H9 (cell line): ENCODE results near the gene MRPL36. TPM values are rescaled to one million over a fixed set of nuclear protein-coding genes. Genes with fewer than 3 reads are reported as not detected.

Experiments
- DNase-seq: peaks from one replicate; pipeline ENCODE4 v3.0.0-alpha.2; 2017
- H2AFZ ChIP-seq: one replicate; pipeline ENCODE4 v1.6.1; 2013; ENCODE audit warnings: mild to moderate bottlenecking, low read length, control low read depth, moderate library complexity
- H2AK5ac ChIP-seq: 2 replicates; pipeline ENCODE4 v1.6.1; 2013; ENCODE audit warnings: low read length, control low read depth, mixed read lengths; ENCODE audit not compliant: insufficient read length
- H2BK120ac ChIP-seq: one replicate; pipeline ENCODE4 v1.6.1; 2013; ENCODE audit warnings: low read depth, mild to moderate bottlenecking, low read length, control low read depth, inconsistent platforms; ENCODE audit not compliant: poor library complexity, severe bottlenecking
- H2BK12ac ChIP-seq: 2 replicates; pipeline ENCODE4 v1.6.1; 2013; ENCODE audit warnings: low read length, control low read depth, mixed read lengths, low read depth; ENCODE audit not compliant: insufficient read length
- H2BK15ac ChIP-seq: 2 replicates; pipeline ENCODE4 v1.6.1; 2013; ENCODE audit warnings: low read depth, low read length, control low read depth
- H2BK20ac ChIP-seq: one replicate; pipeline ENCODE4 v1.6.1; 2013; ENCODE audit warnings: low read depth, mild to moderate bottlenecking, low read length, control low read depth, inconsistent platforms; ENCODE audit not compliant: poor library complexity, severe bottlenecking
- H2BK5ac ChIP-seq: 2 replicates; pipeline ENCODE4 v1.6.1; 2013; ENCODE audit warnings: low read length, control low read depth, mixed read lengths; ENCODE audit not compliant: insufficient read length
- H3K14ac ChIP-seq: 2 replicates; pipeline ENCODE4 v1.6.1; 2013; ENCODE audit warnings: low read length, control low read depth; ENCODE audit not compliant: insufficient read depth
- H3K18ac ChIP-seq: 2 replicates; pipeline ENCODE4 v1.6.1; 2013; ENCODE audit warnings: low read depth, mild to moderate bottlenecking, mixed read lengths, low read length, control low read depth; ENCODE audit not compliant: insufficient read length
- H3K23ac ChIP-seq: 2 replicates; pipeline ENCODE4 v1.6.1; 2013; ENCODE audit warnings: low read length, control low read depth, mixed read lengths, low read depth; ENCODE audit not compliant: insufficient read length
- H3K23me2 ChIP-seq: 2 replicates; pipeline ENCODE4 v1.6.1; 2013; ENCODE audit warnings: low read depth, mild to moderate bottlenecking, mixed read lengths, low read length, control low read depth; ENCODE audit not compliant: insufficient read length, poor library complexity, severe bottlenecking
- H3K27ac ChIP-seq: 2 replicates; pipeline ENCODE4 v1.5.1; 2013; ENCODE audit warnings: low read length, control low read depth, mixed read lengths, low read depth; ENCODE audit not compliant: insufficient read length
- H3K27me3 ChIP-seq: 2 replicates; pipeline ENCODE4 v1.6.1; 2013; ENCODE audit warnings: low read length, control low read depth, inconsistent platforms; ENCODE audit not compliant: insufficient read depth
- H3K4ac ChIP-seq: 2 replicates; pipeline ENCODE4 v1.6.1; 2013; ENCODE audit warnings: low read depth, mild to moderate bottlenecking, control low read depth, inconsistent platforms, low read length, moderate library complexity
- H3K4me1 ChIP-seq: 2 replicates; pipeline ENCODE4 v1.6.1; 2013; ENCODE audit warnings: low read length, control low read depth, inconsistent platforms; ENCODE audit not compliant: insufficient read depth
- H3K4me2 ChIP-seq: 2 replicates; pipeline ENCODE4 v1.6.1; 2013; ENCODE audit warnings: low read length, control low read depth, mixed read lengths; ENCODE audit not compliant: insufficient read length, insufficient read depth
- H3K56ac ChIP-seq: 2 replicates; pipeline ENCODE4 v1.6.1; 2013; ENCODE audit warnings: low read depth, mild to moderate bottlenecking, mixed read lengths, low read length, control low read depth; ENCODE audit not compliant: insufficient read length
- H3K79me1 ChIP-seq: 2 replicates; pipeline ENCODE4 v1.6.1; 2013; ENCODE audit warnings: low read depth, mild to moderate bottlenecking, moderate library complexity, low read length, control low read depth, inconsistent platforms; ENCODE audit not compliant: insufficient read depth, poor library complexity, severe bottlenecking
- H3K79me2 ChIP-seq: 2 replicates; pipeline ENCODE4 v1.6.1; 2013; ENCODE audit warnings: low read length, control low read depth, inconsistent platforms; ENCODE audit not compliant: insufficient read depth
- H3K9ac ChIP-seq: 2 replicates; pipeline ENCODE4 v1.6.1; 2013; ENCODE audit warnings: low read length, control low read depth, mixed read lengths; ENCODE audit not compliant: insufficient read length; ENCODE audit errors: extremely low read depth
- H3K9me3 ChIP-seq: one replicate; pipeline ENCODE4 v1.6.1; 2013; ENCODE audit warnings: low read depth, low read length, inconsistent platforms; ENCODE audit not compliant: control insufficient read depth
- H3T11ph ChIP-seq: one replicate; pipeline ENCODE4 v1.6.1; 2013; ENCODE audit warnings: mild to moderate bottlenecking, low read length, control low read depth, inconsistent platforms
- H4K20me1 ChIP-seq: one replicate; pipeline ENCODE4 v1.6.1; 2013; ENCODE audit not compliant: control insufficient read depth, insufficient read length, insufficient read depth
- H4K5ac ChIP-seq: 2 replicates; pipeline ENCODE4 v1.6.1; 2013; ENCODE audit warnings: low read depth, mild to moderate bottlenecking, mixed read lengths, low read length, control low read depth; ENCODE audit not compliant: insufficient read length
- H4K8ac ChIP-seq: replicated peaks from 2 replicates; pipeline ENCODE4 v1.6.1; 2013; ENCODE audit warnings: low read length, control low read depth, mixed read lengths, low read depth; ENCODE audit not compliant: insufficient read length
- H4K91ac ChIP-seq: 2 replicates; pipeline ENCODE4 v1.6.1; 2013; ENCODE audit warnings: low read depth, mild to moderate bottlenecking, moderate library complexity, mixed read lengths, low read length, control low read depth; ENCODE audit not compliant: insufficient read length
- H3K27ac Mint-ChIP-seq, 3 experiments: 2 replicates in 2 of 3; 3 replicates in 1 of 3; pipeline ENCODE4 v1.8.0; 2020 to 2021; ENCODE audit warnings: mixed read lengths in 3 of 3, mild to moderate bottlenecking in 1 of 3, moderate library complexity in 1 of 3
- H3K27me3 Mint-ChIP-seq: 2 replicates; pipeline ENCODE4 v1.8.0; 2021; ENCODE audit warnings: low read depth, mild to moderate bottlenecking, moderate library complexity, mixed read lengths
- H3K36me3 Mint-ChIP-seq, 3 experiments: 2 replicates in 2 of 3; 3 replicates in 1 of 3; pipeline ENCODE4 v1.8.0; 2020 to 2021; ENCODE audit warnings: low read depth in 3 of 3, mixed read lengths in 3 of 3; ENCODE audit not compliant: insufficient read depth in 1 of 3
- H3K4me1 Mint-ChIP-seq, 2 experiments: 2 replicates each; pipeline ENCODE4 v1.8.0; 2020; ENCODE audit warnings: mixed read lengths in 2 of 2
- H3K4me3 Mint-ChIP-seq, 2 experiments: 2 replicates in 1 of 2; 3 replicates in 1 of 2; pipeline ENCODE4 v1.8.0; 2020 to 2021; ENCODE audit warnings: mild to moderate bottlenecking in 2 of 2, mixed read lengths in 2 of 2, moderate library complexity in 1 of 2
- H3K9me3 Mint-ChIP-seq, 2 experiments: 2 replicates in 1 of 2; 3 replicates in 1 of 2; pipeline ENCODE4 v1.8.0; 2020; ENCODE audit warnings: mild to moderate bottlenecking in 2 of 2, mixed read lengths in 2 of 2, moderate library complexity in 1 of 2
- CTCF ChIP-seq: fragments of 200-600 bp; sonication (generic); conservative IDR thresholded peaks from 3 replicates; pipeline ENCODE4 v1.8.0; 2021; ENCODE audit warnings: antibody characterized with exemption, mild to moderate bottlenecking
- WGBS: extraction: QIAGEN DNeasy Blood & Tissue Kit; methylation state at CpG from one replicate; pipeline ENCODE4 v1.1.7; 2013; ENCODE audit warnings: missing lambda C conversion rate, low lambda C conversion rate, mixed read lengths; ENCODE audit not compliant: insufficient read length; ENCODE audit errors: extremely low coverage; 5-methylcytosine and 5-hydroxymethylcytosine counted together
- total RNA-seq: library from RNA; stranded (reverse); gene quantifications from 2 replicates; pipeline ENCODE4 v1.2.1, GENCODE V29; 2021

MRPL36 gene
- total RNA-seq, 1 experiment from 2014 or later, result 67.3 TPM

DNA sequence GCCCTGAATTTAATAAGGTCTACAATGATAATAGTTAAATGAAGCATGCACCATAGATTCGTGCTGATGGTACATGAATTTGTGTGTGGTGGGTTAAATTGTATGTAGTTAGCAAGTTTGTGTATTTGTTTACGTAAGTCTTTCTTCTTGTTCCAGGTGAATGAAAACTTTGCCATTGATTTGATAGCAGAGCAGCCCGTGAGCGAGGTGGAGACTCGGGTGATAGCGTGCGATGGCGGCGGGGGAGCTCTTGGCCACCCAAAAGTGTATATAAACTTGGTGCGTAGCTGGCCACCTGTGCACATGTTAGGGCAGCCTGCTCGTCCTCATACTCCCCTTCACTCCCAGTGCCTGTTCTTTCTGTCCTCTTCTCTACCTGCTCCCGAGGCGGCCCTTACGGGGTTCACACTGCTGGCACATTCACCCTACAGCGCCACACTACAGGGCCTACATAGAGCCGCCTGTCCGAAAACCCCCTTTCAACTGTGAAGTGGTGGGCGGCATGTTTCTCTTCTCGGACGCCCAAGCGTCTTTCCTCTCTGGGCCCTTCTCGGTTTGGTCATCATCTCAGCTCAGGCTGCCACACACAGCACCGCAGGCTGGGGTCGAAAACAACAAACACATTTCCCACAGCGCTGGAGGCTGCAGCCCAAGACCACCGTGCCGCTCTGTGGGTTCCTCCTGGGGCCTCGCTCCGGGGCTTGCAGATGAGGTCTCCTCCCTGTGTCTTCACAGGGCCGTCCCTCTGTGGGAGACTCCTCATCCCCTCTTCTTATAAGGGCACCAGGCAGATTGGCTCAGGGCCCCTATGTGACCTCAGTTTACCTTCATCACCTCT, 14.8 kb upstream of the MRPL36 start:
- Histone ChIP-seq H2BK5ac (no peak overlapping the region), H3T11ph (no peak overlapping the region), H3K23ac (no peak overlapping the region), H2BK120ac (no peak overlapping the region), H3K79me2 (no peaks in the 10 kb centered on the region), H2AFZ (no peak overlapping the region), H3K56ac (no peak overlapping the region), H3K4ac (no peak overlapping the region), H4K5ac (no peak overlapping the region), H3K79me1 (peaks cover 6% of the 10 kb centered on the region), H3K14ac (no peak overlapping the region), H3K9me3 (no peaks in the 10 kb centered on the region), H2BK20ac (no peak overlapping the region), H3K27me3 (no peaks in the 10 kb centered on the region), H2AK5ac (no peak overlapping the region), H3K4me1 (no peaks in the 10 kb centered on the region), H3K4me2 (no peak overlapping the region), H3K23me2 (no peaks in the 10 kb centered on the region), H4K20me1 (peaks cover 2% of the 10 kb centered on the region), H4K91ac (no peak overlapping the region), H2BK15ac (no peak overlapping the region), H3K18ac (no peak overlapping the region), H2BK12ac (no peak overlapping the region), H3K9ac (no peak overlapping the region), H4K8ac (no peak overlapping the region), H3K27ac (no peak overlapping the region)
- Mint-ChIP-seq H3K36me3 (peaks cover 62 to 91% (median 89%) of the 10 kb centered on the region in 3 experiments), H3K9me3 (no peaks in the 10 kb centered on the region; a peak in 1 of 5 replicates), H3K27ac (no peak overlapping the region; a peak in 1 of 7 replicates), H3K27me3 (no peaks in the 10 kb centered on the region), H3K4me3 (no peak overlapping the region), H3K4me1 (peaks cover 17 to 27% of the 10 kb centered on the region in 2 experiments)
- TF ChIP-seq CTCF, result no peak
- no peak for DNase-seq
- WGBS, result no CpG with 5 or more reads among the region's 30 CpGs
